Vagina (tissue), 2 donors: Measurements from ENCODE around the gene ICAM5. TPM values are rescaled to one million over a fixed set of nuclear protein-coding genes. Genes with fewer than 3 reads are reported as not detected.

Experiments used
- DNase-seq, 2 donors: peaks; one replicate each; pipeline ENCODE4 v3.0.0-alpha.2; 2017; ENCODE audit errors: extremely low spot score in 2 of 2
- H3K27ac ChIP-seq: fragments of 200-600 bp; sonication (generic); one replicate; pipeline ENCODE4 v1.5.1; 2019
- H3K27me3 ChIP-seq: fragments of 200-600 bp; sonication (generic); one replicate; pipeline ENCODE4 v1.5.1; 2019
- H3K36me3 ChIP-seq, 2 donors: fragments of 200-600 bp; sonication (generic); one replicate each; pipeline ENCODE4 v1.5.1; 2017 to 2019
- H3K4me1 ChIP-seq: fragments of 200-600 bp; sonication (generic); one replicate; pipeline ENCODE4 v1.5.1; 2019
- H3K4me3 ChIP-seq, 2 donors: fragments of 200-600 bp; sonication (generic); 1 replicate in 1 of 2; 2 replicates in 1 of 2; pipeline ENCODE4 v1.5.1; 2016 to 2019
- H3K9me3 ChIP-seq: fragments of 200-600 bp; sonication (generic); one replicate; pipeline ENCODE4 v1.5.1; 2019
- CTCF ChIP-seq, 3 experiments: fragments of 450-650 bp in 2 of 3; fragments of 200-600 bp in 1 of 3; sonication (generic) in 1 of 3; IDR thresholded peaks; one replicate each; pipeline ENCODE4 v1.5.1; 2017 to 2019; ENCODE audit warnings: antibody characterized with exemption in 3 of 3, mild to moderate bottlenecking in 2 of 3, moderate library complexity in 2 of 3
- POLR2A ChIP-seq, 2 donors: fragments of 450-650 bp; IDR thresholded peaks; one replicate each; pipeline ENCODE4 v1.6.1; 2017; ENCODE audit warnings: antibody characterized with exemption in 2 of 2, mild to moderate bottlenecking in 2 of 2, moderate library complexity in 2 of 2
- POLR2AphosphoS5 ChIP-seq, 2 donors: sonication (generic); formaldehyde crosslinking; IDR thresholded peaks; one replicate each; pipeline ENCODE4 v1.9.0; 2017; ENCODE audit warnings: antibody characterized with exemption in 2 of 2, mild to moderate bottlenecking in 2 of 2, low read depth in 1 of 2; ENCODE audit not compliant: insufficient read depth in 1 of 2
- intact Hi-C: fragments of 100-400 bp; cut with DNase I; formaldehyde crosslinking; loops from one replicate; pipeline ENCODE4 v1.15.1; 2023
- total RNA-seq: library from RNA; depleted of rRNA; stranded (reverse); fragments of >200 nt; gene quantifications from one replicate; pipeline ENCODE4 v1.2.3, GENCODE V29; 2016

The ICAM5 gene
- total RNA-seq, 1 donor from 2014 or later = 2.0 TPM

GRCh38 chr19:10317045-10317856 is 27.5 kb downstream of the ICAM5 start:
- Histone ChIP-seq H3K27me3 (no peaks in the 10 kb centered on the region), H3K4me3 (no peak overlapping the region), H3K27ac (no peak overlapping the region), H3K4me1 (peaks cover 16% of the 10 kb centered on the region), H3K36me3 (peaks cover 0 to 42% of the 10 kb centered on the region in 2 donors), H3K9me3 (no peaks in the 10 kb centered on the region)
- intact Hi-C loops = no loop called here
- no peak for DNase-seq
- no peak for TF ChIP-seq POLR2AphosphoS5 (IDR thresholded peaks at IDR 0.05; ENCODE audit: insufficient read depth in 1 of 2, low read depth in 1 of 2)
- no peak for TF ChIP-seq CTCF (IDR thresholded peaks at IDR 0.05)
- TF ChIP-seq POLR2A (IDR thresholded peaks at IDR 0.05) = no peak

GRCh38 chr19:10317857-10318462 is 28.2 kb downstream of the ICAM5 start:
- H3K27ac ChIP-seq = no peak overlapping the region
- DNase-seq = no peak
- peaks cover 16% of the 10 kb centered on the region for H3K4me1 ChIP-seq
- TF ChIP-seq POLR2AphosphoS5 (IDR thresholded peaks at IDR 0.05; ENCODE audit: insufficient read depth in 1 of 2, low read depth in 1 of 2) (no peak), CTCF (IDR thresholded peaks at IDR 0.05) (no peak), POLR2A (IDR thresholded peaks at IDR 0.05) (no peak)
- no peak overlapping the region for H3K4me3 ChIP-seq
- no peaks in the 10 kb centered on the region for H3K9me3 ChIP-seq
- intact Hi-C loops = no loop called here
- peaks cover 0 to 49% of the 10 kb centered on the region in 2 donors for H3K36me3 ChIP-seq
- H3K27me3 ChIP-seq = no peaks in the 10 kb centered on the region

GRCh38 chr19:10318807-10319682 is 29.3 kb downstream of the ICAM5 start:
- H3K4me1 ChIP-seq = peaks cover 16% of the 10 kb centered on the region
- no peak for DNase-seq
- H3K9me3 ChIP-seq = no peaks in the 10 kb centered on the region
- H3K27me3 ChIP-seq = no peaks in the 10 kb centered on the region
- intact Hi-C loops = no loop called here
- H3K27ac ChIP-seq = no peak overlapping the region
- H3K36me3 ChIP-seq = peaks cover 0 to 58% of the 10 kb centered on the region in 2 donors
- H3K4me3 ChIP-seq = no peak overlapping the region
- TF ChIP-seq CTCF (IDR thresholded peaks at IDR 0.05) (no peak), POLR2AphosphoS5 (IDR thresholded peaks at IDR 0.05; ENCODE audit: insufficient read depth in 1 of 2, low read depth in 1 of 2) (no peak), POLR2A (IDR thresholded peaks at IDR 0.05) (no peak)

- no peaks in the 10 kb centered on the region for H3K9me3 ChIP-seq
- intact Hi-C loops = no loop called here
- no peak overlapping the region for H3K4me3 ChIP-seq
- TF ChIP-seq CTCF (IDR thresholded peaks at IDR 0.05) (no peak), POLR2A (IDR thresholded peaks at IDR 0.05) (no peak), POLR2AphosphoS5 (IDR thresholded peaks at IDR 0.05; ENCODE audit: insufficient read depth in 1 of 2, low read depth in 1 of 2) (no peak)
- H3K27ac ChIP-seq = no peak overlapping the region
- no peak for DNase-seq
- H3K4me1 ChIP-seq = peaks cover 6% of the 10 kb centered on the region
- H3K27me3 ChIP-seq = no peaks in the 10 kb centered on the region
- peaks cover 0 to 75% of the 10 kb centered on the region in 2 donors for H3K36me3 ChIP-seq
Observed at GRCh38 chr19:10320602-10321416, 31.1 kb downstream of the ICAM5 start.
